Measurements from ENCODE around the gene MZB1.

MZB1 gene, protein sequence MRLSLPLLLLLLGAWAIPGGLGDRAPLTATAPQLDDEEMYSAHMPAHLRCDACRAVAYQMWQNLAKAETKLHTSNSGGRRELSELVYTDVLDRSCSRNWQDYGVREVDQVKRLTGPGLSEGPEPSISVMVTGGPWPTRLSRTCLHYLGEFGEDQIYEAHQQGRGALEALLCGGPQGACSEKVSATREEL

DNA sequence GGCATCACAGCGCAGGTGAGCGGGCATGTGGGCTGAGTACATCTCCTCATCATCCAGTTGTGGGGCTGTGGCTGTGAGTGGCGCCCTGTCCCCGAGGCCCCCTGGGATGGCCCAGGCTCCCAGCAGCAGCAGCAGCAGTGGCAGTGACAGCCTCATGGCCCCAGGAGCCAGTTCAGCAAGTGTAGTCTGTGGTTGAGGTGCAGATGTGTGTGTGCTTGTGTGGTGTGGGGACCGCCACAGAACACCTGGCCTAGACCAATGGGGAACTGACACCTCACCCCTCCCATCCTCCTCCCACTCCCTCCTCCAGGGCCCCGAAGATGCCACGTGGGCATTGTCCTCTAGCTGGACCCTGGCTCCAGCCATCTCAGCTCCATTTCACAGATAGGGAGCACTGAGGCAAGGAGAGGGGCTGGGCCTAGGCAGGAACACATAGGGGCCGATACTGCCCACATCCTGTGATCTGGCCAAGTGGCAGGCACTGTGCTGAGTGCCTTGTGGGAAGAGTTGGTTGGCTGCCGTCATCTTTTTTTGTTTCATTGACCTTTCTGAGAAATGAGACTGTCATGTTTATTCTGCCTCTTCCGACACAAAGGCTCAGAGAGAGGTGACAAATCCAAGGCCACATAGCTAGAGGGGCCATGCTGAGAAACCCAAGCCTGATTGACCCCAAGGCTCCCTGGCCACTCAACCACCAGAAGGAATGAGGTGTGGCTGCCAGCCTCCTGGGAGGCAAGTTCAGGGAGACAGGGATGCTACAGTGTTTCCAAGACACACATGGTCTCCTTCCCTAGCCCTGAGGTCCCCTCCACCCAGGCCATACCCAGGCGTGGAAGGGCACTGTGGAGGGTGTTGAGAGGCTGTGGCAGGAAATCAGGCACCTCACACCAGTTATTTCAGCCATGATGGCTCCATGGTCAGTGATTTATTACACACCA is at the start of gene MZB1:
Gene MZB1 (minus strand): TSS at position 213 of the 938 bp plus-strand sequence. CDS start 57 bp downstream, at position 156.
- FAIRE-seq (no peak), DNase-seq (ENCODE audit: low spot score) (no peak)

DNA sequence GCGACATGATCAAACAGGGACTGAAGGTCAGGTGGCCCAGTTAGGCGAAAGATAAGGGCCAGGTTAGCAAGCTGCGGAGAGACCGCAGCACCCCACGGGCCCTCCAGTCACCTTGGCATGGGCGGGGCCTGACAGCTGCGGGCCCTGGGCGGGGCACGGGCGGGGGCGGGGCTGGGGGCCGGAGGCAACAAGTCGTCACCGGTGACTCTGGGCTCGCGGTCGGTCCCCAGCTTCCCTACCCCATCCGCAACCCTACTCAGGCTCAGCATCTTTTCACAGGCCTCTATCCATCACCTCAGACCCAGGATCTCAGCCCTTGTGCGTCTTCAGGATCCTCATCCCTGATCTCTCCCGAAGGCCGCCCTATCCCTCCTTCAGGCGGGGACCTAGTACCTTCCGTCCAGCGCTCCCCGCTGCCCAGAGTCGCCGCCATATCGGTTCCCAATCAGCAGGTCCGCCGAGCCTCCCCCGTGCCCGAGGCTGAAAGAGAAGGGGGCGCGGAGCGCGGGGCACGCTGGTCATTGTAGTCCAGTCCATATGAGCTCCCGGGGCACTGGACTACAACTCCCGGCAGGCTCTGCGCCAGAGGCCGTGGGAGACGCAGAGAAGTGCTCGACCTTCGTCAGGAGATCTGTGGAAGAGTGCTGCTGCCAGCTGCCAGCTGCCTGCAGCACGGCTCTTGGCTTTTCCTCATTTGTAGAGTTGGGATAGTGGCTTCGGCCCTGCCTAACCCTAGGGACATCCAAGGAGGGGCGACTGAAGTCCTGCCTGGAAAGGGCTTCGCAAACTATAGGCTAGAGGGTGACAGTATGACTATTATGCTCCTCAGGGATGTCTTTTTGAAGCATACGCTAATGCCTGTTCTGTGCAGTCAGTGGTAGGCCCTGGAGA is 49.5 kb upstream of the MZB1 start, which contains the start of gene DNAJC18:
Gene DNAJC18 (minus strand): TSS at position 513 of the 891 bp plus-strand sequence. CDS start 80 bp downstream, at position 433.
- no peak for FAIRE-seq
- DNase-seq (ENCODE audit: low spot score) = no peak

DNA sequence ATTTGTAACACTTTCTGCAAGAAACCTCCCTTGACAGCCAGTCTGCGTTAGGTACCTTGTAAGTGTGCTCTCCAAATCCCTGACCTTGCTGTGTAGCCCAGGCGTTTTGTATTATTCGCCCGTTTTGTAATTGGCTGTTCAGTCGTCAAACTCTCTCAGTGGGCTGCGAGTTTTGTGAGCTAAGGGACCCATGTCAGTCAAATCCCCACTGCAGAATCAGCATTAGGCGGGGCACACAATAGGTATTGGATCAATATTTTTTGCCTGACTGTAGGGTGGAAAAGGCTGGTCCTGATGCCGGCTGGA is 48.9 kb upstream of the MZB1 start:
- DNase-seq (ENCODE audit: low spot score) (no peak), FAIRE-seq (no peak)

DNA sequence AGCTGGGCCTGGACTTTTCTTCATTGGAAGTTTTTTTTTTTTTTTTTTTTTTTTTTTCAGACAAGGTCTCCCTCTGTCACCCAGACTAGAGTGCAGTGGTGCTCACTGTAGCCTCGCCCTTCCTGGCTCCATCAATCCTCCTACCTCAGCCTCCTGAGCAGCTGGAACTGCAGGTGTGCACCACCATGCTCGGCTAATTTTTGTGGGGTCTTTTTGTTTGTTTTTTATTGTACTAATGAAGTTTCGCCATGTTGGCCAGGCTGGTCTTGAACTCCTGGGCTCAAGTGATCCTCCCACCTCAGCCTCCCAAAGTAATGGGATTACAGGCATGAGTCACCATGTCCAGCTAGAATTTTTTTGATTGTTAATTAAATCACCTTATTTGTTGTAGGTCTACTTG is 46.0 kb upstream of the MZB1 start:
- FAIRE-seq (no peak), DNase-seq (ENCODE audit: low spot score) (no peak)

DNA sequence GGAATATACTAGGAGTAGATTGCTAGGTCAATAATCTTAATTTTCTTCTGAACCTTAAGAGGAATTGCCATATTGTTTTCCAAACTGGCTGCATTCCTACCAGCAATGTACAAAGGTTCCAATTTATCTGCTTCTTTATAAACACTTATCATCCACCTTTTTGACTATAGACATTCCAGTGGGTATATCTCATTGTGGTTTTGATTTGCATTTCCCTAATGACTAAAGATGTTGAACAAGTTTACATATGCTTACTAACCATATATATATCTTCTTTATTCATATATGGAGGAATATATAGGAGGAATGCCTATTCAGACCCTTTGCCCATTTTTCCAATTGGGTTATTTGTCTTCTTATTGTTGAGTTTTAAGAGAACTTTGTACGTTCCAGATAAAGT is 42.0 kb upstream of the MZB1 start:
- FAIRE-seq (no peak), DNase-seq (ENCODE audit: low spot score) (no peak)

DNA sequence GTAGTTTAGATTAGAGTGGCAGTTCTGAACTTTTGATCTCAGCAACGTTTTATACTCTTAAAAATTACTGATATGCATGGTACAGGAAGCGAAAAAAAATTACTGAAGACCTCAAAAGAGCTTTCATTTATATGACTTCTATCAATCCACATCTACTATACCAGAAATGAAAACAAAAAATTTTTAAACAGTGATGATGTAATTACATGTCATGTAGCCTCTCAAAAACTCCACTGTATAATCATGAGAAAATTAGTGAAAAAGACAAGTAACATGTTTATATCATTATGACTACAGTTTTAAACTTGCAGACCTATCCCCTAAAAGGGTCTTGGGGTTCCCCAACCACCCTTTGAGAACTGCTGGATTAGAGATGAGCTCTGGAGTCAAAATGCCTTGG is 40.3 kb upstream of the MZB1 start:
- FAIRE-seq (no peak), DNase-seq (ENCODE audit: low spot score) (no peak)

DNA sequence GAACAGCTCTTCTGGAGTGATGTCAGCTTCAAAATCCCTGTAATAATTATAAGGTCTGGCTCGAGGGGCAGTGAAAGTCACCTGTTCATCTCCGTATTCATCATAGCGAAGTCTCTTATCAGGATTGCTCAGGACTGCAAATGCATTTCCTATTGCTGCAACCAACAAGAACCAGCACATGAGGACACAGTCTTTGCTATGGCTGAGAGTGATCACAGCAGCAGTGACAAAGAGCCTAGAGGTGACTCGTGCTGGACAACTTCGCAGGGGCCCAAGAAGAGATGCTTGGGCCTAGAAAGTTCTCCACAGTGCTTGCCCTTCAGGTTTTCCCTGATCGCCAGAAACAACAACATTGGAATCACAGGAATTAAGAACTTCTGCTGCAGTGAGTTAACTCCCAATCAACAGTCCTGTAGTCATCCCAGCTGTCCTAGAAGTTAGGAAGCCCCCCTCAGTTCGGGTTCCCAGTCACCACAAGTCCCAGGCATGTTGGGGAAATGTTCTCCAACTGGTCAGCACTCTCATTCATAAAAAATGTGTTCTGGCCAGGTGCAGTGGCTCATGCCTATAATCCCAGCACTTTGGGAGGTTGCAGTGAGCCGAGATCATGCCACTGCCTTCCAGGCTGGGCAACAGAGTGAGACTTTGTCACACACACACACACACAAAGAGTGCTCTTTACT is 36.6 kb upstream of the MZB1 start:
- DNase-seq (ENCODE audit: low spot score) = no peak
- FAIRE-seq = no peak

DNA sequence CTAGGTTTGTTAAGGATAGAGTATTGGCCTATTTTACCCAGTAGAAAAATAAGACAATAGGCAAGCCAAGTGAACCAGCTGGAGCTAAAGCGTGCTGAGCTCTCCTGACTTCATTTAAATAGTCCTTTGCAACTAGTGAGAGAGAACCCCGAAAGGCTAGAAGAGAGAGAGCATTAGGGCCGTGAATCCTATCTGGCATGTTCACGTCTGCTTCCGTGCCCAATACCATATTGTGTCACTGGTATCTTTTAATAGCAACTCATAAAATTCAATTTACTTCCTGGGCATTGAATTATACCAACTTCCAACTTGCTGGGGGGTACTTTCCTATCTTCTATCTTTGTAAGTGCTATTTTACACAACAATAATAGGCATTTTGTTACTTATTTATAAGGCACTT is 35.8 kb upstream of the MZB1 start:
- FAIRE-seq = no peak
- DNase-seq (ENCODE audit: low spot score) = no peak

DNA sequence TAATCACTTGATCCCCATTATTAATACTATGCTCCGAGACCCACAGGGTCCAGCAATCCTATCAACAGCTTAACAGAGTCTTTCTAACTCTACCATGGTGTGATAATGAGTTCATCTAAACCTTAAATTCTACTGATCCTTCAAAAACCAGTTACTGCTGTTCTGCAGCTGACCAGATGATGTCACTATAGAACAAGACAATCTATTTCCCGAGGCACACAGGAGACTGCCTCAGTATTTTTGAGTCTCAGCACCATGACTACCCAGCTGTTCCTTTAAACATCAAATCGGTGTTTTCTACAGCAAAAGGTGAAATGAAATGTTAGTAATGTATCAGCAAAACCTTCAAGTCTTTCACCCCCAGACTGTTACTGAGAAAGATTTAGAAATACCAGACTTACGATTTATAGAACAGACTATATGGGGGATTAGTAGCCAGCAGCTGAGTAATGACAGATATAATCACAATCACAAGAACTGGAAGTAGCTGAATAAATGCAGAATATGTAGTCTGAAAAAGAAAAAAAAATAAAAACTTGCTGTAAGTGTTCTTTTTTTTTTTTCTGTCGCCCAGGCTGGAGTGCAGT is 32.7 kb upstream of the MZB1 start:
- FAIRE-seq = no peak
- peak; percentile 72 for DNase-seq (ENCODE audit: low spot score)

DNA sequence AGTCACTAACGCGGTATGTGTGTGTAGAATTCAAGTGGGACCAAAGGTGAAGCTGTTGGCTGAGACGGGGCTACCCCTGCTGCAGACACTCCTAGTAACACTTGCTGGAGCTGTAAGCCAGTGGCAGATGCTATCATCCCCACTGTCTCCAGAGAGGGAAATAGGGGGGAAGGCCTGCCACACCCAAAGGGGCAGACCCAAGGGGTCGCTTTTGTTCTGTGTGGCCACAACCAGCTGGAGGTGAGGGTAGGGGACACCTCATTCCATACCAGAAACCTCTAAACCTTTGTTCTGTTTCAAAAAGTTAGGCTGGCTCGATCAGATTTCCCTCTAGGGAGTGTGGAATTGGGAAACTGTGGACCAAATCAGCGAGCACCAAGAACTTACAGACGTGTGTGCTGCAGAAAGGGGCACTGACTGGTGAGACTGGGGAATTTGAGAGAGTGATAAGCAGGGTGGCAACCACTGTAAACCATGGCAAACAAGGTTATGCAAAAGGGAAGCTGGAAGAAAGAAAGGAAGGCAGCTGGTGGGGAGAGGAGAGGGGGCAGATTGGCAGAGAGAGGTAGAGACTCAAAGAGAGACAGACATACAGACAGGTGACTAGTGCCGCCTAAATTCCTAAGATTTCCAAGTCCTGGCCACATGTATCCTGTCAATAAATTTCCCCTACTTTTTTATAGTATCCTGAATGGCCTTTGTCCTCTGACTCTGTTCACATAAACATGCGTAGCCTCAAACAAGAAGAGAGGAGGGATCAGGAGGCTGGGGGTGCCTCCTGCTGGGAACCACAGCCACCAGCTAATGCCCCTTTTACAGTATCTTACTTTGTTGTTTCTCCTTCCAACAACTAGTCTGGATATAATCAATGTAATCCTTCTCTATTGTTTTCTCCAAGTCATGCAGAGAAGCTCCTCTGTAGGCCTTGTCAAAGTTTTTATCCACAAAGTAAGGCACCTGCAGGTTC is 29.8 kb upstream of the MZB1 start:
- DNase-seq (ENCODE audit: low spot score) (no peak), FAIRE-seq (no peak)

DNA sequence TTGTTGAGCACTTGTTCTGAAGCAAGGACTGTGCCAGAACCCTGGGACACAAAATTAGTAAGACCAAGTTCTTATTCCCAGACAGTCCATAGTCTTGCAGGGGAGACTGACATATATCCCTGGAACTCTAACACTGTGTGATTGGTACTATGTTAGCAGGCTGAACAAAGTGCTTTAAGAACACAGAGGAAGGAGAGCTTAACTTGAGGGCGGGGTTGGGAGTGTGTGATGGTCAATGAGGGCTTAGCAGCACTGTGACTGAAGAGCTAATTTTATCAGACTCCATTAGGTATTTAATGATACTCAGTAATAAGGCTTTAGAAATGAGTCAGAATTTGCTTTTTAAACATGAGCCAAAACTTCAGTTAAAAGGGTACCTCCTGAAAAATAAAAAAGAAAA is 29.1 kb upstream of the MZB1 start:
- no peak for FAIRE-seq
- DNase-seq (ENCODE audit: low spot score) = no peak

DNA sequence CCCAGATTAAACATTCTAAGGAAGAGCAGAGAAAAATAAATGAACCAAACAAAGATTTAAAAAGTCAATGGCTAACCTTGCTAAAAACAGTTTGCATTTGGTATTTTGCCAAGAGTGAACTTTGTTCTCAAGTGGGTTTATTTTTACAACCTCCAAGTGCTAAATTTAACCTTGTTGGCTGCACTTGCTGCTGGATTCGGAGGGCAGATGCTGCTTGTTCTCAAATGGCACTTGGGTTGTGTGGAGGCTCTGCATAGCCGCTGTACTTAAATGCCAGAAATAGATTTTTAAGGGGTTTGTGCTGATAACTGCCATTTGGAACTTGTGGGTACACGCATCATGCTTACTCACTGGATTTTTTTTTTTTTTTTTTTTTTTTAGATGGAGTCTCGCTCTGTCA is 27.5 kb upstream of the MZB1 start:
- DNase-seq (ENCODE audit: low spot score) (no peak), FAIRE-seq (no peak)

DNA sequence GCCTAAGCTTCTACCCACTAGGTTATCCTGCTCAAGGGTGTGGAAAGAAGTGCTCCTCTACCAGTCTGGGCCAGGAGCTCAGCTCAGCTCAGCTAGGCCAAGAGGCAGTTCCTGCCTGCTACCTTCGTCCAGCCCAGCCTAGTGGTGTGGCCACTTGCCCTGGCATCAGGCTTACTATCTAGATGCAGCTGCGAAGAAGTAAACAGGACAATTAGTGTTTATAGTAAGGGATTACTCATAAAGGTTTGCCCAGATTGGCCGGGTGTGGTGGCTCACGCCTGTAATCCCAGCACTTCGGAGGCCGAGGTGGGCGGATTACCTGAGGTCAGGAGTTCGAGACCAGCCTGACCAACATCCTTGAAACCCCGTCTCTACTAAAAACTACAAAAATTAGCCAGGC is 26.9 kb upstream of the MZB1 start:
- FAIRE-seq (no peak), DNase-seq (ENCODE audit: low spot score) (no peak)

DNA sequence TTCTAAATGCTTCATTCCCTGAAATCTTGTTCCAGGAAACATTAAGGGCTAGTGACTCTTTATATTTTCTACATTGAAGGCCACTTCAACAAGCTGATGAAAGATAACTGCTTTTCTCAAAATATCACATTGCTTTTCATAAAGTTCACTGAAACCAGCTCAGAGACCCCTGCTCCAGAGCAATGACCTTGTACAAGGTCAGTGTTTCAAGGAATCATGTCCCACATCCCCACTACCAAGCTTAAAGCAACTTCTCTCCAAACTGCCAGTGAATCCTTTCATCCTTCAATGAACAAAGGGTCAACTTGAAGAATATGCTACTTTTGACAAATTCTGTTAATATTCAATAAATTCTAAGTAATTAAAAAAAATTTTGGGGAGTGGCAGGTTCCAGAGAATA is 26.2 kb upstream of the MZB1 start:
- FAIRE-seq (no peak), DNase-seq (ENCODE audit: low spot score) (no peak)

DNA sequence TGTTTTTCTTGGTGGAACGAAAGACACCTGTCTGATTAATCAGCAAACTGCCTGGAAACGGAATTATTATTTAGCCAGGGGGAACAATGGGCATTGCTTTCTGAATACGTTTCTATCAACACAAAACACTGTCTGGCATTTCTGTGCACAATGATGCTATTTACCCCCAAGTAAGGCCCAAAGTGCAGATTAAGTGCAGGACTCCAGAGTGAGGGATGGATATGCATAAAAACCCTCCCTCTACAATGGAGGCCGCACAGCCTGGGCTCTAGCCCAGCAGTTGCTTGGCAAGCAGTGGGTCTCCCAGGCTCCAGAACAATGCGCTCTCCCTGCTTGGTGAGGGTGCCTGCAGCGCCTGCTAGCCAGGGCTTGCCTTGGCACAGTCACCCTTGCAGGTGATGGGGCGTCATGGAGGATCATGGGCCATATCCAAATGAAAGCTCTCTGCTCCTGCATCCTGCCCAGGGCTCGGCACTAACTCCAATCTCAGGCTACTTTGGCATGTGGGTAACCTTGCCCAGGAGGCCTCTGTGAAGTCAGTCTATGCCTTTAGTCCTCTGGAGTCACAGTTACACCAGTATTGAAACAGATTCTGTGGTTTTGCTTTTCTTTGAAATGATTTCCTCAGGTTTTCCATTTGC is 25.6 kb upstream of the MZB1 start:
- DNase-seq (ENCODE audit: low spot score) (no peak), FAIRE-seq (no peak)

DNA sequence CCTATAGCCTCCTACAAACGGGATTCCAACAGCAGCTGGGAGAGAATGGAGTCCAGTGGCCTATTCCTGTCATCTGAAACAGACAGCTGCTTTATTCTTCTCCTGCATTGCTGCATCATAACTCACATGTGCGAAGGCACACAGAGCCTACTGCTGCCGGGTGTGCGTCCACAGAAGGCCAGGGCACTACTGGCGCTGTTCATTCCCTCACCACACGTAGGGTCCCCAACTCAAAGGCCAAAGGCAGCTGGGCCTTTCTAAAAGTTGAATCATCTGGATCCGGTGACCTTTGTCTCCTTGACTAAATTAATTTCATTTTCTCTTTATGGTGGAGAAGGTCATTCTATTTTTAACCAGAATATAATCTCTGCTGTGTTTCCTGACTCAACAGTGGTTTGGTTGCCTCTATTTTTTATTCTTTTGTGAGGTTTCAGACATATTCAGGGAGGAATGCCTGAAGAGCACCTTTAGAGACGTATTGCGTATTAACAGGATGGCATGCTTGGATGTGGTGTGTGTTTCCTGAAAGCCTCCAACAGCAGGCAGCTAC is 24.9 kb upstream of the MZB1 start:
- FAIRE-seq = no peak

DNA sequence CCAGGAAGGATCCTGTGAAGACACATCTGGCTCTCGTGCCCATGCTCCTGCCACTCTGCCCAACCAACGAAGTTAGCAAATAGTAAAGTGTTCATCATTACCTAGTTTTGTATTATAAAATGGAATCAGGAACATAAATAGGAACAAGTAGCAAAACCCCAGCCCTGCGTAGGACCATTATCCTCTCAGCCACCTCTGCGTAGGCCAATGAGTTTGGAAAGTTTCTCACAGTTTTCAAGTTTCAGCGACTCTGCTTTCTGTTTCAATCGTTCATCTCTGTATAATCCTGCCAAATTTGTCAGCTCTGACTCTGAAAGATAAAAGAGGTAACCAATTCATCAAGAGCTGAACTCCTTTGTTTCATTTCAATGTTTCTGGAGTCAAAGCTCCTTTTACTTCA is 24.2 kb upstream of the MZB1 start:
- DNase-seq (ENCODE audit: low spot score) = no peak
- no peak for FAIRE-seq

More for the DNA sequence above, 24.9 kb upstream of the MZB1 start:
- no peak for DNase-seq (ENCODE audit: low spot score)

DNA sequence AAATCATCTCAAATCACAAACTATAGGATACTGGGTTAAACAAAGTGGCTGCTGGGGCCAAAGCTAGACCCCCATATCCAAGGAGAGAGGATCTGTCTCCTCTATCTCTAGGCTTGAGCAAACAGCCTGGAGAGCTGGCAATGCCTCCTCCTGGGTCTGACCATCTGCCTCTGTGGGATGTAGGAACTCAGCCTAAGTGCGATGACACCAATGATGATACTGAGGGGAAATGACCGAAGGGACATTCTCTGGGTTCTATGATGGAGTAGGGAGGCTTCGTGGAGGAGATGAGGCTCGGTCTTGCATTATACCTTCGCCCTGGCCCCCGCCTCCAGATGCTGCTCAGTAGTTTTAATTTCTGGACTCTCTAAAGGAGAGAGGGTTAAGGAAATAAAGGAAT is 23.4 kb upstream of the MZB1 start:
- FAIRE-seq = no peak
- DNase-seq (ENCODE audit: low spot score) = no peak
